ENCODE results near the gene CCDC68.

The CCDC68 gene

GRCh38 chr18:54880395-54881105 is 78.7 kb downstream of the CCDC68 start:
- Histone ChIP-seq H3K9me3 (ENCODE audit: control insufficient read depth in 2 of 2, low read length in 2 of 2) (no peaks in the 10 kb centered on the region), H3K27me3 (ENCODE audit: control insufficient read depth in 2 of 2, insufficient read depth in 2 of 2, low read length in 2 of 2) (no peaks in the 10 kb centered on the region), H3K4me3 (ENCODE audit: low read length in 2 of 2) (no peak overlapping the region), H3K36me3 (ENCODE audit: control insufficient read depth in 2 of 2, insufficient read depth in 2 of 2, low read length in 2 of 2) (peaks cover 0 to 3% of the 10 kb centered on the region in 2 donors), H3K27ac (ENCODE audit: low read depth in 2 of 2, low read length in 2 of 2) (no peak overlapping the region), H3K4me1 (ENCODE audit: control insufficient read depth in 2 of 2, insufficient read depth in 2 of 2, low read length in 2 of 2) (no peaks in the 10 kb centered on the region), H3K9ac (ENCODE audit: low read depth in 1 of 2, low read length in 2 of 2) (no peak overlapping the region)

DNA sequence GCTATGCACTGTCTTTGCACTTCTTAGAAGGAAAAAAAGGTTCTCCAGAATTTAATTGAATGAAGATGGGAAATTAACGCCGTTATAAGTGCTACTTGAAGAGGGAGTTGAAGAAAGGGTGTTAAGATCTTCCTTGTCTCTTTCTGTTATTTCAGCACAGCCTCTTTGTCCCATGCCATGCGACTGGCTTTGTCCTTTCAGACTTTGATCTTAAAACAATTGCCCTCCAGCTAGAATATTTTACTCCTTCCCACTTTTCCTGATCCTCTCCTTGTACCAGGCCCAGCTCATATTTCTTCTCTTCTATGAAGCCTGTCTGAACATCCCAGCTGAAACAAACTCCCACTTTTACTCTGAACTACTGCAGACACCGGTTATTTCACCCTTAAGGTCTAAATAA is 79.6 kb downstream of the CCDC68 start:
- no peaks in the 10 kb centered on the region for H3K27me3 ChIP-seq (ENCODE audit: control insufficient read depth in 2 of 2, insufficient read depth in 2 of 2, low read length in 2 of 2)
- no peaks in the 10 kb centered on the region for H3K4me1 ChIP-seq (ENCODE audit: control insufficient read depth in 2 of 2, insufficient read depth in 2 of 2, low read length in 2 of 2)
- no peak overlapping the region for H3K4me3 ChIP-seq (ENCODE audit: low read length in 2 of 2)
- no peak overlapping the region for H3K9ac ChIP-seq (ENCODE audit: low read depth in 1 of 2, low read length in 2 of 2)
- no peaks in the 10 kb centered on the region for H3K9me3 ChIP-seq (ENCODE audit: control insufficient read depth in 2 of 2, low read length in 2 of 2)
- no peaks in the 10 kb centered on the region for H3K36me3 ChIP-seq (ENCODE audit: control insufficient read depth in 2 of 2, insufficient read depth in 2 of 2, low read length in 2 of 2)
- H3K27ac ChIP-seq (ENCODE audit: low read depth in 2 of 2, low read length in 2 of 2), result no peak overlapping the region

DNA sequence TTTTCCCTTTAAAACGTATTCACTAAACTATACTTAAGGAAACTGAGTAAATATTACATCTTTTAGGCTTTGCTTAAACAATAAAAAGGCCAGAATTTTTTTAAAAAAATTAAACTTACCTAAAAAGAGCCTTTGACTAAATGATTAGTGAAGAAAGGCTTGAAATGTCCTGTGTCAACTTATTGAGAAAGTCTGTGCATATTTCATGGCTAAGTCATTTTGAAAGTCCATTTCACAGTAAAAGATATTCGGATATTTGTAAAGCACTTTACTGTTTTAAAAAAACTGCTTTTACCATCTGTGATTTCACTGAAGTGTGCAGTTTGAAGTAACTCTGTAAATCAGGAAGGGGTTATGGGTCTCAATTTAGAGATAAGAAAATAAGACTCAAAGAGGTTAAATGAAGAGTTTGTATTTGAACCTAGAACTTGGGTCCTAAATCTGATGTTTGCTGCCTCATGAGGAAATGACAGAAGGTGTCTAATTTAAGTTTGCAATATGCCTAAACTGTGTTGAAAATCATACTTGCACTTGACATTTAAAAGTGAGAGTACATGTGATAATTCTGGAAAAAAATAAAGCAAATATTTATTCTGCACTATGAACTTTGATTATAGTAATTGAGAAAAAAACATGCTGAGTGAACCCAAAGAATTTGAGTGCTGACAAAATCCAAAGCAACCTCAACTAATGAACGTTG is 80.5 kb downstream of the CCDC68 start:
- H3K27me3 ChIP-seq (ENCODE audit: control insufficient read depth in 2 of 2, insufficient read depth in 2 of 2, low read length in 2 of 2), result no peaks in the 10 kb centered on the region
- no peak overlapping the region for H3K4me3 ChIP-seq (ENCODE audit: low read length in 2 of 2)
- H3K4me1 ChIP-seq (ENCODE audit: control insufficient read depth in 2 of 2, insufficient read depth in 2 of 2, low read length in 2 of 2), result peaks cover 0 to 2% of the 10 kb centered on the region in 2 donors
- no peak overlapping the region for H3K27ac ChIP-seq (ENCODE audit: low read depth in 2 of 2, low read length in 2 of 2)
- no peak overlapping the region for H3K9ac ChIP-seq (ENCODE audit: low read depth in 1 of 2, low read length in 2 of 2)
- H3K36me3 ChIP-seq (ENCODE audit: control insufficient read depth in 2 of 2, insufficient read depth in 2 of 2, low read length in 2 of 2), result no peaks in the 10 kb centered on the region
- H3K9me3 ChIP-seq (ENCODE audit: control insufficient read depth in 2 of 2, low read length in 2 of 2), result no peaks in the 10 kb centered on the region

GRCh38 chr18:54878159-54878622 is 81.1 kb downstream of the CCDC68 start:
- no peaks in the 10 kb centered on the region for H3K36me3 ChIP-seq (ENCODE audit: control insufficient read depth in 2 of 2, insufficient read depth in 2 of 2, low read length in 2 of 2)
- H3K27ac ChIP-seq (ENCODE audit: low read depth in 2 of 2, low read length in 2 of 2), result no peak overlapping the region
- H3K9ac ChIP-seq (ENCODE audit: low read depth in 1 of 2, low read length in 2 of 2), result no peak overlapping the region
- peaks cover 0 to 4% of the 10 kb centered on the region in 2 donors for H3K4me1 ChIP-seq (ENCODE audit: control insufficient read depth in 2 of 2, insufficient read depth in 2 of 2, low read length in 2 of 2)
- no peaks in the 10 kb centered on the region for H3K27me3 ChIP-seq (ENCODE audit: control insufficient read depth in 2 of 2, insufficient read depth in 2 of 2, low read length in 2 of 2)
- H3K4me3 ChIP-seq (ENCODE audit: low read length in 2 of 2), result no peak overlapping the region
- H3K9me3 ChIP-seq (ENCODE audit: control insufficient read depth in 2 of 2, low read length in 2 of 2), result no peaks in the 10 kb centered on the region

- Histone ChIP-seq H3K4me3 (ENCODE audit: low read length in 2 of 2) (no peak overlapping the region), H3K27ac (ENCODE audit: low read depth in 2 of 2, low read length in 2 of 2) (no peak overlapping the region), H3K36me3 (ENCODE audit: control insufficient read depth in 2 of 2, insufficient read depth in 2 of 2, low read length in 2 of 2) (no peaks in the 10 kb centered on the region), H3K9me3 (ENCODE audit: control insufficient read depth in 2 of 2, low read length in 2 of 2) (no peaks in the 10 kb centered on the region), H3K9ac (ENCODE audit: low read depth in 1 of 2, low read length in 2 of 2) (no peak overlapping the region), H3K27me3 (ENCODE audit: control insufficient read depth in 2 of 2, insufficient read depth in 2 of 2, low read length in 2 of 2) (no peaks in the 10 kb centered on the region), H3K4me1 (ENCODE audit: control insufficient read depth in 2 of 2, insufficient read depth in 2 of 2, low read length in 2 of 2) (peaks cover 3 to 10% of the 10 kb centered on the region in 2 donors)
Observed at GRCh38 chr18:54877076-54877475, 82.2 kb downstream of the CCDC68 start.

GRCh38 chr18:54875063-54875462 is 84.2 kb downstream of the CCDC68 start:
- no peaks in the 10 kb centered on the region for H3K9me3 ChIP-seq (ENCODE audit: control insufficient read depth in 2 of 2, low read length in 2 of 2)
- no peak overlapping the region for H3K9ac ChIP-seq (ENCODE audit: low read depth in 1 of 2, low read length in 2 of 2)
- H3K4me3 ChIP-seq (ENCODE audit: low read length in 2 of 2), result no peak overlapping the region
- no peaks in the 10 kb centered on the region for H3K36me3 ChIP-seq (ENCODE audit: control insufficient read depth in 2 of 2, insufficient read depth in 2 of 2, low read length in 2 of 2)
- no peak overlapping the region for H3K27ac ChIP-seq (ENCODE audit: low read depth in 2 of 2, low read length in 2 of 2)
- H3K4me1 ChIP-seq (ENCODE audit: control insufficient read depth in 2 of 2, insufficient read depth in 2 of 2, low read length in 2 of 2), result peaks cover 3 to 10% of the 10 kb centered on the region in 2 donors
- no peaks in the 10 kb centered on the region for H3K27me3 ChIP-seq (ENCODE audit: control insufficient read depth in 2 of 2, insufficient read depth in 2 of 2, low read length in 2 of 2)

DNA sequence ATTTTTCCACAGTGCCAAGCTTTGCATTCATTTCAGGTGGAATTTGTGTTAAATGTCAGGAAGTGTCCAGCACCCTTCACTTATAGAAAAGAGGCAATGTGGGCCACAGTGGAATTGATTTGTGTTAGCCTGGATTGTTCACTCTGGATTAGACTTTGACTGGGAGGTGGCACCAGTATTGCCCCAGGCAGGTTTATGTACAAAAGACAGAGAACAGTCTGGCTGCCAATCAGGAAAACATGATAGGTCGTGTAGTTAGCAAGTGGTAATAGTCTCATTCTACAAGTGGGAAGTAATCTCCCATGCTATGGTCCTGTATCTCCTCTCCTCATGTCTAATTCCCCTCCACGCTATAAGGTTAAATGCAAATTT is 85.4 kb downstream of the CCDC68 start:
- Histone ChIP-seq H3K4me1 (ENCODE audit: control insufficient read depth in 2 of 2, insufficient read depth in 2 of 2, low read length in 2 of 2) (peaks cover 3 to 10% of the 10 kb centered on the region in 2 donors), H3K9me3 (ENCODE audit: control insufficient read depth in 2 of 2, low read length in 2 of 2) (no peaks in the 10 kb centered on the region), H3K27me3 (ENCODE audit: control insufficient read depth in 2 of 2, insufficient read depth in 2 of 2, low read length in 2 of 2) (no peaks in the 10 kb centered on the region), H3K9ac (ENCODE audit: low read depth in 1 of 2, low read length in 2 of 2) (no peak overlapping the region), H3K27ac (ENCODE audit: low read depth in 2 of 2, low read length in 2 of 2) (peak overlapping the region; percentile 46 to 72), H3K36me3 (ENCODE audit: control insufficient read depth in 2 of 2, insufficient read depth in 2 of 2, low read length in 2 of 2) (no peaks in the 10 kb centered on the region), H3K4me3 (ENCODE audit: low read length in 2 of 2) (peak overlapping the region in 1 of 2 donors; percentile 16)

GRCh38 chr18:54872681-54873080 is 86.6 kb downstream of the CCDC68 start:
- no peaks in the 10 kb centered on the region for H3K27me3 ChIP-seq (ENCODE audit: control insufficient read depth in 2 of 2, insufficient read depth in 2 of 2, low read length in 2 of 2)
- no peaks in the 10 kb centered on the region for H3K36me3 ChIP-seq (ENCODE audit: control insufficient read depth in 2 of 2, insufficient read depth in 2 of 2, low read length in 2 of 2)
- peak overlapping the region in 1 of 2 donors; percentile 46 for H3K27ac ChIP-seq (ENCODE audit: low read depth in 2 of 2, low read length in 2 of 2)
- H3K4me3 ChIP-seq (ENCODE audit: low read length in 2 of 2), result no peak overlapping the region
- H3K9me3 ChIP-seq (ENCODE audit: control insufficient read depth in 2 of 2, low read length in 2 of 2), result no peaks in the 10 kb centered on the region
- no peak overlapping the region for H3K9ac ChIP-seq (ENCODE audit: low read depth in 1 of 2, low read length in 2 of 2)
- peaks cover 3 to 10% of the 10 kb centered on the region in 2 donors for H3K4me1 ChIP-seq (ENCODE audit: control insufficient read depth in 2 of 2, insufficient read depth in 2 of 2, low read length in 2 of 2)

GRCh38 chr18:54871231-54871630 is 88.0 kb downstream of the CCDC68 start:
- Histone ChIP-seq H3K36me3 (ENCODE audit: control insufficient read depth in 2 of 2, insufficient read depth in 2 of 2, low read length in 2 of 2) (no peaks in the 10 kb centered on the region), H3K9me3 (ENCODE audit: control insufficient read depth in 2 of 2, low read length in 2 of 2) (no peaks in the 10 kb centered on the region), H3K4me3 (ENCODE audit: low read length in 2 of 2) (no peak overlapping the region), H3K27me3 (ENCODE audit: control insufficient read depth in 2 of 2, insufficient read depth in 2 of 2, low read length in 2 of 2) (no peaks in the 10 kb centered on the region), H3K9ac (ENCODE audit: low read depth in 1 of 2, low read length in 2 of 2) (no peak overlapping the region), H3K27ac (ENCODE audit: low read depth in 2 of 2, low read length in 2 of 2) (no peak overlapping the region), H3K4me1 (ENCODE audit: control insufficient read depth in 2 of 2, insufficient read depth in 2 of 2, low read length in 2 of 2) (peaks cover 3 to 10% of the 10 kb centered on the region in 2 donors)

DNA sequence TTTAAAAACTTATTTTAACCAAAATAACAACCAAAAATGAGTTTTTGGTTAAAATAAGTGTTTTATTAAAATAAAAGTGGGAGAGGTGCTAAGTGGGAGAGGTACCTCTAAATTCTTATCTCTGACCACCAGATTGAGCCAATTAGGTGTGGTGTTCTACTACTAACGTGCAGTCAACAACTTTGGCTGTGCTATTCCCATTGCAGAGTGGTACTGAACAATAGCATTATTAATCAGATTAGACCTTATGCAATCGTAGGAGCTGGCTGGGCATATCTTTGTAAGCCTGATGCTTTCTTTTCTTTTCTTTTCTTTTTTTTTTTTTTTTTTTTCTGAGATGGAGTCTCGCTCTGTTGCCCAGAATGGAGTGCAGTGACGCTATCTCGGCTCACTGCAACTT is 92.1 kb downstream of the CCDC68 start:
- Histone ChIP-seq H3K9ac (ENCODE audit: low read depth in 1 of 2, low read length in 2 of 2) (no peak overlapping the region), H3K27ac (ENCODE audit: low read depth in 2 of 2, low read length in 2 of 2) (no peak overlapping the region), H3K27me3 (ENCODE audit: control insufficient read depth in 2 of 2, insufficient read depth in 2 of 2, low read length in 2 of 2) (no peaks in the 10 kb centered on the region), H3K4me3 (ENCODE audit: low read length in 2 of 2) (no peak overlapping the region), H3K4me1 (ENCODE audit: control insufficient read depth in 2 of 2, insufficient read depth in 2 of 2, low read length in 2 of 2) (no peaks in the 10 kb centered on the region), H3K36me3 (ENCODE audit: control insufficient read depth in 2 of 2, insufficient read depth in 2 of 2, low read length in 2 of 2) (no peaks in the 10 kb centered on the region), H3K9me3 (ENCODE audit: control insufficient read depth in 2 of 2, low read length in 2 of 2) (no peaks in the 10 kb centered on the region)
